ENCODE data around the gene PDP2.

DNA sequence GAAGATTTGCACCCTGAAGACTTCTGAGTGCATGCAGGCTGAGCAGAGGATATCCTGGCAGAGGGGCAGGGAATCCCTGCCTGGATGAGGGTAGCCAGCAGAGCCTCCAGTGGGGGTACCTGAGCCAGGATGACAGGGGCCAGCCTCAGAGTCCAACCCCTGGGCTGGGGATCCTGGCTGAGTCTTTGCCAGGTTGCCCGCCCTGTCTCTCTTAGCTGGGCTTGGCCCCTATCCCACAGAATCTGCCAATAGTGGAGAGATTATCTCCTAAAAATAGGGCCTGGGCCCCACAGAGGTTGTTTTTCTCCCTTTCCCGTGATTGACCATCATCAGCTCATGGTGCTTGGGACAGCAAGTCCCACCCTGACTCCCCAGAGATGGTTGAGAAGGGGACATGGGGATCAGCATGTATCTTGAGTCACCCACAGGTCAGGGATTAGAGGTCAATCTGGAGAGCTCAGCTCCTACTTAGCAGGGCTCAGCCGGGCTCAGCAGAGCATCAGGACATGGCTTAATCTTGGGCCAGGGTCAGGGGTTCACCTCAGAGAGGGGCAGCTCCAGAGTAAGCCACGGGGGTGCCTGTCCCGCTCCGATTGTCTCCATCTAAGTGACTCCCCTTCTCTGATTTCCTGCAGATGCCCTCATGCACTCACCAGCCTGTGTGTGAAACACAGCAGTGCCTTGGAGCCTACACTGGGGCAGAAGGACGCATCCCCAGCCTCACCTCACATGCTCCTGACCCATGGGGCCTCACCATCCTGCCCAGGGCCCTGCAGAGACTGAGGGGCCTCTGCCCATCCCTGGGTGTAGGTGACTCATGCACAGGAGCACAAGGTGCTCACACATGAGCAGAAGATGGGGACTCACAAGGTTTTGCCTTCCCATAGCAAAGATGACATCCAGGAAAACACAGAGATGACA lies 26.9 kb downstream of the PDP2 start:
- TF ChIP-seq, protein P1, sequence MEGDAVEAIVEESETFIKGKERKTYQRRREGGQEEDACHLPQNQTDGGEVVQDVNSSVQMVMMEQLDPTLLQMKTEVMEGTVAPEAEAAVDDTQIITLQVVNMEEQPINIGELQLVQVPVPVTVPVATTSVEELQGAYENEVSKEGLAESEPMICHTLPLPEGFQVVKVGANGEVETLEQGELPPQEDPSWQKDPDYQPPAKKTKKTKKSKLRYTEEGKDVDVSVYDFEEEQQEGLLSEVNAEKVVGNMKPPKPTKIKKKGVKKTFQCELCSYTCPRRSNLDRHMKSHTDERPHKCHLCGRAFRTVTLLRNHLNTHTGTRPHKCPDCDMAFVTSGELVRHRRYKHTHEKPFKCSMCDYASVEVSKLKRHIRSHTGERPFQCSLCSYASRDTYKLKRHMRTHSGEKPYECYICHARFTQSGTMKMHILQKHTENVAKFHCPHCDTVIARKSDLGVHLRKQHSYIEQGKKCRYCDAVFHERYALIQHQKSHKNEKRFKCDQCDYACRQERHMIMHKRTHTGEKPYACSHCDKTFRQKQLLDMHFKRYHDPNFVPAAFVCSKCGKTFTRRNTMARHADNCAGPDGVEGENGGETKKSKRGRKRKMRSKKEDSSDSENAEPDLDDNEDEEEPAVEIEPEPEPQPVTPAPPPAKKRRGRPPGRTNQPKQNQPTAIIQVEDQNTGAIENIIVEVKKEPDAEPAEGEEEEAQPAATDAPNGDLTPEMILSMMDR (conservative IDR thresholded peaks at IDR 0.05; ENCODE audit: low read length), result no peak
- no peak for TF ChIP-seq EZH2phosphoT487 (IDR thresholded peaks at IDR 0.05; ENCODE audit: borderline replicate concordance, low read depth, low read length)

Data from OCI-LY7 (cell line).